Subcutaneous adipose tissue (tissue), 4 donors: Measurements from ENCODE around the gene SLIT3. TPM values are rescaled to one million over a fixed set of nuclear protein-coding genes. Genes with fewer than 3 reads are reported as not detected.

Source experiments
- CTCF ChIP-seq: fragments of 450-650 bp; IDR thresholded peaks from one replicate; pipeline ENCODE4 v1.5.1; 2016; ENCODE audit warnings: low read depth, mild to moderate bottlenecking, control low read depth, antibody characterized with exemption, moderate library complexity
- total RNA-seq, 4 donors: library from RNA; depleted of rRNA; stranded (reverse); fragments of >200 nt; gene quantifications; one replicate each; pipeline ENCODE4 v1.1.0, GENCODE V29; 2016

Gene SLIT3
- total RNA-seq, 4 donors from 2014 or later: 48.1 to 163 (median 83.2) TPM

- TF ChIP-seq CTCF: no peak
Observed at GRCh38 chr5:169098331-169099121, 202.4 kb downstream of the SLIT3 start.

- no peak for TF ChIP-seq CTCF
Observed at GRCh38 chr5:169097374-169098326, 203.3 kb downstream of the SLIT3 start.

GRCh38 chr5:169095976-169096375 is 205.0 kb downstream of the SLIT3 start:
- TF ChIP-seq CTCF: no peak

- TF ChIP-seq CTCF: no peak
Observed at GRCh38 chr5:169095410-169095960, 205.5 kb downstream of the SLIT3 start.

GRCh38 chr5:169094586-169095409 is 206.1 kb downstream of the SLIT3 start:
- TF ChIP-seq CTCF: no peak

GRCh38 chr5:169091396-169091980 is 209.5 kb downstream of the SLIT3 start:
- TF ChIP-seq CTCF: no peak
